ENCODE data around the gene TBL1X. TPM values are rescaled to one million over a fixed set of nuclear protein-coding genes. Genes with fewer than 3 reads are reported as not detected.

Gene TBL1X
- total and polyA plus RNA-seq, 2 of the 13 experiments (the other 11 are each of a cell fraction or from before 2014, with no cell fraction given) = 17.6 to 19.9 TPM

- in situ Hi-C loops (cut with HindIII; ENCODE audit: extremely low pct_ligation_motif_present, low pct_unique_long_range_greater_than_20kb) = no loop called here
- TF ChIP-seq ZNF530 (CRISPR knock-in tag; IDR thresholded peaks at IDR 0.05; ENCODE audit: low read depth) (no peak), PAXIP1 (CRISPR knock-in tag; conservative IDR thresholded peaks at IDR 0.05) (no peak), IRF9 (CRISPR knock-in tag; IDR thresholded peaks at IDR 0.05; ENCODE audit: borderline replicate concordance) (no peak), PCBP1 (IDR thresholded peaks at IDR 0.05; ENCODE audit: borderline replicate concordance, low read depth, low read length) (no peak), ZNF878 (CRISPR knock-in tag; IDR thresholded peaks at IDR 0.05) (no peak), EHMT2 (IDR thresholded peaks at IDR 0.05; ENCODE audit: borderline replicate concordance, low read depth, low read length) (no peak), ZNF850 (CRISPR knock-in tag; conservative IDR thresholded peaks at IDR 0.05) (no peak), ZMAT5 (CRISPR knock-in tag; IDR thresholded peaks at IDR 0.05; ENCODE audit: borderline replicate concordance, low read depth) (no peak), TBP (CRISPR knock-in tag; IDR thresholded peaks at IDR 0.05) (no peak), ZNF451 (CRISPR knock-in tag; IDR thresholded peaks at IDR 0.05) (no peak), CCAR2 (optimal IDR thresholded peaks at IDR 0.05; ENCODE audit: low read depth, low read length) (no peak), ZNF570 (CRISPR knock-in tag; IDR thresholded peaks at IDR 0.05; ENCODE audit: borderline replicate concordance) (no peak), ZNF142 (CRISPR knock-in tag; IDR thresholded peaks at IDR 0.05) (no peak), KAT2B (IDR thresholded peaks at IDR 0.05; ENCODE audit: borderline replicate concordance, low read depth, low read length) (no peak)
- H3K79me2 ChIP-seq (ENCODE audit: insufficient read depth, low read length) = peaks cover 83% of the 10 kb centered on the region
- WGBS (ENCODE audit: low lambda C conversion rate) = 95% methylated on average over 3 of the region's 4 CpGs
- H4K20me1 ChIP-seq (ENCODE audit: insufficient read depth, low read length) = peaks cover 21% of the 10 kb centered on the region; the same call in 1 of the 2 replicates
- no peaks in the 10 kb centered on the region for H3K9me3 ChIP-seq (ENCODE audit: low read length)
- no TSS peak for BruUV-seq (replicated peaks)
- H2AFZ ChIP-seq (ENCODE audit: low read length) = no peak overlapping the region
- no peak overlapping the region for H3K9ac ChIP-seq (ENCODE audit: insufficient read depth, low read depth, low read length)
- DNase-seq (ENCODE audit: low spot score) (no peak), ATAC-seq (no peak), FAIRE-seq (no peak)
- intact Hi-C loops (cut with micrococcal nuclease; ENCODE audit: unreplicated experiment) = no loop called here
- H3K4me2 ChIP-seq (ENCODE audit: low read depth, low read length) = no peak overlapping the region
- no peaks in the 10 kb centered on the region for H3K27me3 ChIP-seq (ENCODE audit: control insufficient read depth in 1 of 2, insufficient read depth in 2 of 2, low read length in 2 of 2)
- no peak overlapping the region for H3K4me3 ChIP-seq (replicated peaks in 1 of 3; ENCODE audit: insufficient read depth in 1 of 3, low read depth in 2 of 3, low read length in 3 of 3)
- CTCF ChIA-PET (ENCODE audit: low intra/inter-chr PET ratio, low total read pairs) = no interaction called here
- no peak overlapping the region for H3K27ac ChIP-seq (ENCODE audit: extremely low read length, insufficient read depth, low read length)
- POLR2A ChIA-PET = no interaction called here
- no peaks in the 10 kb centered on the region; a peak in 1 of 5 replicates for H3K36me3 ChIP-seq (replicated peaks in 1 of 2; ENCODE audit: control insufficient read depth in 1 of 2, insufficient read depth in 2 of 2, low read length in 2 of 2)
- peaks cover 19% of the 10 kb centered on the region for H3K4me1 ChIP-seq (ENCODE audit: insufficient read depth, low read length)
These were observed 23.7 kb downstream of the TBL1X start for GRCh38 chrX:9488586-9488985.
